NCI-H1092 treated with DMSO at 0.1 percent for 48 hours (cell line): ENCODE measurements around the gene MBNL1.

ENCODE experiments used
- DNase-seq: peaks from one replicate; lab custom pipeline; 2025; lab: John Stamatoyannopoulos, UW

Gene MBNL1

GRCh38 chr3:152276681-152277080 lies 8.0 kb downstream of the MBNL1 start:
- no peak for DNase-seq

DNA sequence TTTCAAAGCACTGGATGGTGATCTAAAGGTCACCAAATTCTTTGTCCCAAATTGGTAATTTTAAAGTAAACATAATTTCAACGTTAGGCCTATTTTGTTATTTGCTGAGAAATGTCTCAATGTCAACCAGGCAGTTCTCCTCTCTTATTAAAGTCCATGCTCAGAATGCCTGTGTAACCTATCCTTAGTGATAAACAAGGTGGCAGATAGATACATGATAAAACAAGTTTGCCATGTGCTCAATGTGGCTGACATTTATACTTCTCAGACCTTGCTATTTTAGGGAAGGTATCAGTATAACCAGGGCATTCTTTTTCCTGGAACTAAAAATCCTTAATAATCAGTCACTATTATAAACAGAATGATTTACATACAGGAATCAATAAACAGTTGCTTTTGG lies 8.5 kb downstream of the MBNL1 start:
- no peak for DNase-seq

DNA sequence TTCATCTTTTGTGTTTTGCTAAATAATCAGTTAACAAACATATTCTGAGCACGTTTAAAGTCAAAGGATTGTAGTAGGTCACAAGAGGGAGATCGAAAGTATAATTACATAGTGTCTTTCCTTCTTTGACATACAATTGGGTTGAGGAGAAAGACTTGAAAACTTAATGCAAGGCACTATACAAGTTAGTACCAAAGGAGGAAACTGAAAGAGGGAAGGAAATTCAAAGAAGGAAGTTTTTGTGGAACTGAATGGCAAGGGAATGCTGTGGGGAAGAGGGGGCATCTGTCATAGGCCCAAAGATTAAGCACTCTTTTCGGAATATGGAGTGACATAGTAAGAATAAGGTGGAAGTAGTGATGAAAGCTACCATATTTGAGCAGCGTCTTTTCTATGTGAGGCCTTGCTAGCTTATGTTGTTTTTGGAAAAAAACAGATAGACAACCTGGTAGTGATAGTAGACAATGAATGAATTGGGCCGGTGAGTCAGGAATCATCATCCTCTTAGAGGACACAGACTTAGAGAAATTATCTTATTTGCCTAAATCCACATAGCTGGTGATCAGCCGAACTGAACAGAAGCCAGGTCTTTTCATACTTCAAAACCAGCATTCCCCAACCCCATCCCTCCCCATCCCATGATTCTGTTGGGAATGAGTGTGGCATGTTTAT lies 10.2 kb downstream of the MBNL1 start:
- no peak for DNase-seq

GRCh38 chr3:152279479-152279878 lies 10.8 kb downstream of the MBNL1 start:
- no peak for DNase-seq

DNA sequence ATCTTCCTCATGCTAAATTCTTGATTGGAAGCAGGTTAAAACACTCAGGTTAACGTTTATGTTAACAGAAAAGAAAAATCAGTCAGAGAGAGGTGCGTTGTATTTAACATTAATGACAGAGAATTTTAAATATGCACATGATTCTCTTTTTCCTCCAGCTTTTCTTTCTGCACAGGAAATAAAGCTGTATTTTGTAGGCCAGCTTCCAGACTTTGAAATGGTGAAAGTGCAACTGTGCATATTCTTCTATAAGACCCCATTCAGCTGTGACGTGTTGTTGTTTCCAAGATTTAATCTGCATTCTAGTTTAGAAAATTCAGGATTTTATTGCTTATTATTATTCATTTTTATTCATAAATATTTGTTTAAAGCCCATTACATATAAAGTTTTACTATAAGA lies 11.8 kb downstream of the MBNL1 start:
- no peak for DNase-seq

- no peak for DNase-seq
These were observed 12.5 kb downstream of the MBNL1 start for GRCh38 chr3:152281133-152281713.

DNA sequence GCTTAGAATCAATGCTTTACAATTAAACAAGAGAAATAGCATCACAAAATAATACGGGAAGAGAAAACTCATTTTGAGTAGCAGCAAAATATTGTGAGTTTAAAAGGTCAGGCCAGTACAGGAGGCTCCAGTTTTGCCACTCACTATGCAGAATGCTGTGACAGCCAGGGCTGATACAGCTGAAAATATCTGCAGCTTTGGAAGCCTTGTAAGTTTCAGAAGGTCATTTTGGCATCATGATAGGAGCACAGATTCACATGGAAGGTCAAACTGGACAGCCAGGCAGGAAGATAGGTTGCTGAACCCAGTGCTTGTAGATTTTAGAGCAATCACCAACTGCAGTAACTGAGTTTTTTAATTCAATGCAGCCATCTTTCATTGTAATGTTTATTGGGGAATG lies 14.1 kb downstream of the MBNL1 start:
- no peak for DNase-seq

- DNase-seq: no peak
These were observed 15.0 kb downstream of the MBNL1 start for GRCh38 chr3:152283492-152284381.

DNA sequence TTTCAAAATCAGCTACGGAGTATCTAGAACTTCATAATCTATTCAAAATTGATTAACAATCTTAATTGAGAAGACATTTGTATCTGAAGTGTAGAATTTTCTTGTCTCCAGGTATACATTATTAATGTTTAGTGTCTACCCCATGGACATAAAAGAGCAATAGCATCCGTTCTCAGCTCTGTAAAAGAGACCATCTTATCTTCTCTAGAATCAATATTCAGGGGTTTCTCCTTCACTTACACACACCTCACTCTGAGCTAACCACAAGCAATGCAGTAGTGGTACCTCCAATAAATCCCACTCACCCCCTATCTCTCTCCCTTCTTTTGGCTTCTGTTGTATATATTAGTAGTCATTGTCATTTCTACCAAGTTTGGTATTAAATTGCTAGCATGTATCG lies 16.2 kb downstream of the MBNL1 start:
- no peak for DNase-seq

GRCh38 chr3:152285509-152285908 lies 16.8 kb downstream of the MBNL1 start:
- DNase-seq: no peak

DNA sequence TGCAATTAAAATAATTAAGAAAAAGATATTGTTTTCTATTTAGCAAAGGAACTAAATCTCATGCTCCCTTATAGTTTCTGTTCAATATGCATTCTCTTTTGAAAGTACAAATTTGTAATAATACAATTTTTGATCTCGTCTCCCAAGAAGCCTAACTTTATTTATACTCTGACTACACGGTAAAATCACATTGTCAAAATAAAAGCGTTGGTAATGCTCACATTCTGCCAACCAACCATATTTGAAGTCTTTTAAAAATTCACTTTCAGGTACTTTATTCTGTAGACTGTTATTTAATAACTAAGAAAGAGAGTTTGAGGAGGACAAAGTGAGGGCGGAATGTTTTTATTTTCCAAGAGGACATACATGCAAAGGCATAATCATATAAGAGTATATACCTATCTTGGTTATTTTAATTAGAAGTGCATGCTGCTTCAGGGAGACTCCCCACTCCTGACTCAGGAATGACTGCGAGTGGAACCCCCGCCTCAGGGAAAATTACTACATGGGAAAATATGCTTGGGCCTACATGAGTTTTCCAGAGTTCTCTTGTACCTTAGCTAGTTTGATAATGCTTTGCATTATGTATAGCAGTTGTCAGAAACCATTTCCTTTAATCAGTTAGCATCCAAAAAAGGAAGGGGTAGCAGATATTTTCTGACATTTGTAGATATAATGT lies 19.3 kb downstream of the MBNL1 start:
- DNase-seq: no peak

- DNase-seq: no peak
These were observed 20.0 kb downstream of the MBNL1 start for GRCh38 chr3:152288681-152289080.

DNA sequence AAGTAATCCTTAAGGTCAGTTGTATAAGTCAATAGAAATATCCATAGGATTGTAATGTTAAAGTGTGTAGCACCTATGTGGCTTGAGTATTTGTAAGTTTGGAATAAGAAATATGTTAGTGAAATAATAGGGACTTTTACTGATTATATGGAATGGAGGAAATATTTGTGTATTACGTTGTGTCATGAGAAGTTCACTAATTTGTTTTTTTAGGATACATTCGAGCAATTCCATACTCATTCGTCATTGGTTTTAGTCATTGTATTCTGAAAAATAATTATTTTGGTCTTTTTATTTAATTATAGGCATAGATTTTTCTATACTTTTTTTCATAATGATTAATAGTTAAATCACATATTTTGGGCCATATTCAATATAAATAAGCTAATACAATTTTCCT lies 21.0 kb downstream of the MBNL1 start:
- DNase-seq: no peak

DNA sequence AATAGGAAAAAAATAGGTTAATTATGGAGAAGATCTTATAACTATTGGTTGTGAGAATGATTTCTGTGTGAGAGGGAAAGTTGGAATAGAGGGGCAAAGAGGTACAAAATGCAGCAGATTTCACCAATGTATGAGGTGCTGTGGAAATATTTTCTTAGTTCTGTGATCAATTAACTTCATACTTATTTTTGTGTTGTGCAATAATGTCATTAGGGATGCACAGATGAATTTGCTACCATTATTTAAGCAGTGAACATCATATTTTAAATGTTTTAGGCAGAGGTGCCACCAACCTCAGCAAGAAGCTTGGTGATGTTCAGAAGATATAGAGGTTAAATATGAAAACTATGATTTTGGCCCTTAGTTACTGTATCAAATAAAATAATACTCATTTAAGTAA lies 21.6 kb downstream of the MBNL1 start:
- DNase-seq: no peak

GRCh38 chr3:152291238-152291637 lies 22.5 kb downstream of the MBNL1 start:
- no peak for DNase-seq

- no peak for DNase-seq
These were observed 22.9 kb downstream of the MBNL1 start for GRCh38 chr3:152291649-152292066.

GRCh38 chr3:152292366-152292765 lies 23.6 kb downstream of the MBNL1 start:
- no peak for DNase-seq

DNA sequence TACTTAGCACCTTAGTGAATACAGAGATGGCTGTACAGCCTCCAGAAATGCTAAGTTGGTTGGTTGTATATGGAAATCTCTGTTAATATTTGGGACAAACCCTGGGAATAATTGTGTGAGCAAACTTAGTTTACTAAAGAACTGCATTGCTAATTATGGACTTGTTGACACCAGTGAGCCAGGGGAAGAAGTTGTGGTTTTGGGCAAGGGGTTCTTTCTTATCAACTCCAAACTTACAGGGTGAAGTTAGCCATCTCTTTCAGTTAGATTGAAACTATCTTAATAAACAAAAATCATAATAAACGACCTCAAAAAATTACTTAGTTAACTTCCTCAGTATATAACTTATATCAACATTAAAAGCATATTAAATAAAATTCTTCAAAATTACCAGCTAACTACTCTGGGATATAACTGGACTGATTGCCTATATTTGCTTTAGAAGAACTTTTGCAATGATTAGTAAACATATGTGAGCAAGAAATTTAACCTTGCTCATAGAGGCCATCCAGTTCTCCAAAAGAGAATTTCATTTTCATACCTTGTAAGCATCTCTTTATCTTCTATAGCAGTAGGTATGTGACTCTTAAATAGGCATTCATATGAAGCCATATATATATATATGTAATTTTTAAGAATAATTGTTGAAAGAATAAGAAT lies 24.7 kb downstream of the MBNL1 start:
- DNase-seq: no peak

- no peak for DNase-seq
These were observed 26.6 kb downstream of the MBNL1 start for GRCh38 chr3:152295344-152295743.

DNA sequence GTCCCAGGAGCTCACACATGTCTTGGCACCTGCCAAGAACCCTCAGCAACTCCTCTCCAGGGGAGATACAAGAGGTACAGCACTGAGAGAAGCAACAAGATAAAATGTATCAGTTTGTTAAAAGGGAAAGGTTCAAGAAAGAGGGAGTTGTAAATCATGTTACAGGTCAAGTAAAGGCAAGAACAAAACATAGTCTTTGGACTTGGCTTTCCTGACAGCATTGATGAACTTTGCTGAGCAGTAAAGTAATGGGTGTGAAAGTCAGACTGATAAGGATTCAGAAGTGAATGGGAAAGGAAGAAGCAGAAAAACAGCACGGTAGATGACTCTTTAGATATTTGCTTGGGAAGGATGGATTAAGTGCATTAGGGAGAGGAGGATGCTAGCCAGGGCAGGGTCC lies 27.1 kb downstream of the MBNL1 start:
- no peak for DNase-seq

DNA sequence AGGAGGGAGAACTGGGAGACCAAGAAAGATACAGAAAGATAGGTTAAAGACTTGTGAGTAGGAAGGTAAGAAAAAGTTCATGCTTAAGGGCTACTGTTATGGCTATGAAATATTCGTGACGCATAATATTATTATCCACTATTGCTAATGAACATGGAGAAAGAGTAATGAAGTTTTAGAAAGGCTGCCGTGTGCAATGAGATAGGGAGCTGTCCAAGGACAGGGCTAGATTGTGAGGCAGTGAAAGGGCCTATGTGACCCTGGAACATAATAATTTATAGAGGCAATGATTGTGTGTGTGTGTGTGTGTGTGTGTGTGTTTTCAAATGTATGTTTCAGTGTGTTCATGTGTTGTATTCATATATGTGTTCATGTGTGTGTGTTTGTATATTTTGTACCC lies 27.7 kb downstream of the MBNL1 start:
- DNase-seq: no peak

DNA sequence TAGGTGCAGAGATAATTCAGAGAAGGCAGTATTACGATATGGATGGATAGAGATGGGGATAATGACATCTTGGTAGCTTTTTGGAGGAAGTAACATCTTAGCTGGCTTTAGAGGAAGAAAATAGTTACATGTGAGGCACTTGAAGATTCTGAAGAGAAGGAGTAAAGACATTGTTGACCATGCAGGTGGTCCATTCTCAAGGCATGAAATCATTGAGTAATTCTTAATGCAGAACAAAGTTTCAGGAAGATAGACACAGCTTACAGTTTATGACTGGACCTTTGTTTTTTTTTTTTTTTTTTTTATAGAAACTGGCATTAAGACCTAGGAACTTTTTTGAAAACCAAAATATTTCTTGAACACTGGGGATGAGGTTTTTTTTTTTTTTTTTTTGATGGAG lies 28.2 kb downstream of the MBNL1 start:
- no peak for DNase-seq
